Liver (tissue), 9 donors: Measurements from ENCODE around the gene FBF1. TPM values are rescaled to one million over a fixed set of nuclear protein-coding genes. Genes with fewer than 3 reads are reported as not detected.

Experiments used
- DNase-seq: peaks from one replicate; pipeline ENCODE4 v3.0.0-alpha.2; 2017; ENCODE audit warnings: low spot score
- H3K27ac ChIP-seq, 2 donors: one replicate each; pipeline ENCODE4 v1.7.0; 2013; ENCODE audit warnings: inconsistent platforms in 2 of 2, low read length in 2 of 2, control low read depth in 1 of 2, low read depth in 1 of 2, mild to moderate bottlenecking in 1 of 2
- H3K27me3 ChIP-seq, 4 donors: one replicate each; pipeline versions ENCODE4 v1.6.1 to v1.7.0; 2013; ENCODE audit warnings: low read length in 3 of 4, inconsistent platforms in 1 of 4, mild to moderate bottlenecking in 1 of 4, moderate library complexity in 1 of 4; ENCODE audit not compliant: control insufficient read depth in 4 of 4, insufficient read depth in 4 of 4
- H3K36me3 ChIP-seq, 4 donors: one replicate each; pipeline versions ENCODE4 v1.6.1 to v1.7.0; 2013; ENCODE audit warnings: low read length in 3 of 4, mild to moderate bottlenecking in 3 of 4, low read depth in 1 of 4, moderate library complexity in 1 of 4; ENCODE audit not compliant: control insufficient read depth in 4 of 4, insufficient read depth in 3 of 4
- H3K4me1 ChIP-seq, 4 donors: one replicate each; pipeline versions ENCODE4 v1.6.1 to v1.7.0; 2013; ENCODE audit warnings: low read length in 3 of 4, mild to moderate bottlenecking in 3 of 4, moderate library complexity in 1 of 4; ENCODE audit not compliant: control insufficient read depth in 4 of 4, insufficient read depth in 4 of 4
- H3K4me3 ChIP-seq, 3 donors: one replicate each; pipeline versions ENCODE4 v1.6.1 to v1.7.0; 2013; ENCODE audit warnings: low read length in 3 of 3, control low read depth in 1 of 3, low read depth in 1 of 3, mild to moderate bottlenecking in 1 of 3
- H3K9ac ChIP-seq, 2 donors: one replicate each; pipeline ENCODE4 v1.7.0; 2013; ENCODE audit warnings: low read length in 2 of 2, mild to moderate bottlenecking in 2 of 2, moderate library complexity in 2 of 2, control low read depth in 1 of 2, low read depth in 1 of 2
- H3K9me3 ChIP-seq, 4 donors: one replicate each; pipeline versions ENCODE4 v1.6.1 to v1.7.0; 2013; ENCODE audit warnings: low read length in 3 of 4; ENCODE audit not compliant: control insufficient read depth in 4 of 4
- CTCF ChIP-seq: fragments of 150-350 bp; IDR thresholded peaks from 2 replicates; pipeline ENCODE4 v1.5.1; 2017; ENCODE audit warnings: improper control_type of control experiment, low read depth, low read length; ENCODE audit not compliant: missing input control
- FOXA1 ChIP-seq: IDR thresholded peaks from 2 replicates; pipeline ENCODE4 v1.6.1; 2016; ENCODE audit warnings: antibody characterized with exemption
- FOXA2 ChIP-seq: IDR thresholded peaks from 2 replicates; pipeline ENCODE4 v1.6.1; 2016; ENCODE audit warnings: antibody characterized with exemption
- GABPA ChIP-seq, 2 donors: IDR thresholded peaks in 1 of 2; conservative IDR thresholded peaks in 1 of 2; 2 replicates each; pipeline ENCODE4 v1.6.1; 2016; ENCODE audit warnings: antibody characterized with exemption in 2 of 2, mild to moderate bottlenecking in 1 of 2, moderate library complexity in 1 of 2
- HNF4A ChIP-seq, 2 donors: conservative IDR thresholded peaks; 2 replicates each; pipeline ENCODE4 v1.6.1; 2016; ENCODE audit warnings: antibody characterized with exemption in 2 of 2, mild to moderate bottlenecking in 2 of 2
- HNF4G ChIP-seq: IDR thresholded peaks from 2 replicates; pipeline ENCODE4 v1.6.1; 2016; ENCODE audit warnings: antibody characterized with exemption
- MAX ChIP-seq: IDR thresholded peaks from 2 replicates; pipeline ENCODE4 v1.6.1; 2016; ENCODE audit warnings: antibody characterized with exemption
- NR2F2 ChIP-seq: IDR thresholded peaks from 2 replicates; pipeline ENCODE4 v1.6.1; 2016; ENCODE audit warnings: antibody characterized with exemption
- RAD21 ChIP-seq, 2 donors: IDR thresholded peaks; 2 replicates each; pipeline ENCODE4 v1.6.1; 2016; ENCODE audit warnings: antibody characterized with exemption in 2 of 2, mild to moderate bottlenecking in 2 of 2
- REST ChIP-seq: IDR thresholded peaks from 2 replicates; pipeline ENCODE4 v1.6.1; 2016; ENCODE audit warnings: antibody characterized with exemption, mild to moderate bottlenecking
- RXRA ChIP-seq, 2 donors: IDR thresholded peaks; 2 replicates each; pipeline ENCODE4 v1.6.1; 2017 to 2018; ENCODE audit warnings: antibody characterized with exemption in 2 of 2, mild to moderate bottlenecking in 1 of 2
- TAF1 ChIP-seq: conservative IDR thresholded peaks from 2 replicates; pipeline ENCODE4 v1.6.1; 2016; ENCODE audit warnings: antibody characterized with exemption, mild to moderate bottlenecking
- YY1 ChIP-seq: IDR thresholded peaks from 2 replicates; pipeline ENCODE4 v1.6.1; 2016; ENCODE audit warnings: antibody characterized with exemption, mild to moderate bottlenecking
- WGBS: extraction: QIAGEN DNeasy Blood & Tissue Kit; methylation state at CpG from one replicate; pipeline ENCODE4 v1.1.7; 2013; 5-methylcytosine and 5-hydroxymethylcytosine counted together
- polyA plus RNA-seq, 2 donors: library from polyadenylated mRNA; stranded (reverse) in 1 of 2; unstranded in 1 of 2; fragments of 200-250 nt in 1 of 2; fragments of >200 nt in 1 of 2; fragmentation: Nextera tagmentation in 1 of 2; extraction: Ambion mirVana in 1 of 2; gene quantifications; one replicate each; pipeline versions ENCODE4 v1.2.1 to v1.2.3, GENCODE V29; 2013 to 2015
- total RNA-seq, 2 donors: library from RNA; depleted of rRNA; stranded (reverse); fragments of >200 nt; gene quantifications; one replicate each; pipeline ENCODE4 v1.2.3, GENCODE V29; 2014
- donor health status: healthy.
- donor health status: healthy.
- donor health status: healthy.
- donor health status: healthy.
- donor health status: healthy.

The FBF1 gene
- total and polyA plus RNA-seq, 4 donors = 0.39 to 5.6 (median 1.7) TPM

- TF ChIP-seq REST = no peak
Observed at GRCh38 chr17:75917141-75917916, 23.5 kb downstream of the FBF1 start (continued).

GRCh38 chr17:75915268-75915667 lies 25.6 kb downstream of the FBF1 start:
- Histone ChIP-seq H3K27ac (no peak overlapping the region), H3K9me3 (no peaks in the 10 kb centered on the region), H3K27me3 (no peaks in the 10 kb centered on the region), H3K4me1 (no peaks in the 10 kb centered on the region), H3K4me3 (no peak overlapping the region), H3K36me3 (no peaks in the 10 kb centered on the region), H3K9ac (no peak overlapping the region)
- 96% methylated on average over 8 of the region's 8 CpGs for WGBS
- TF ChIP-seq HNF4A (conservative IDR thresholded peaks at IDR 0.05) (no peak), REST (no peak), MAX (no peak)
- DNase-seq = no peak

- no peak for DNase-seq
- no peak overlapping the region for H3K4me3 ChIP-seq
- no peak overlapping the region for H3K9ac ChIP-seq
- H3K4me1 ChIP-seq = no peaks in the 10 kb centered on the region
- H3K9me3 ChIP-seq = no peaks in the 10 kb centered on the region
- no peak overlapping the region for H3K27ac ChIP-seq
- 96% methylated on average over 34 of the region's 34 CpGs for WGBS
- H3K36me3 ChIP-seq = no peaks in the 10 kb centered on the region
- no peaks in the 10 kb centered on the region for H3K27me3 ChIP-seq
- TF ChIP-seq HNF4G (no peak), FOXA1 (no peak), YY1 (no peak), REST (no peak), RXRA (IDR thresholded peaks at IDR 0.05) (no peak), CTCF (no peak), GABPA (IDR thresholded peaks at IDR 0.05 in 1 of 2, conservative IDR thresholded peaks at IDR 0.05 in 1 of 2) (no peak), FOXA2 (no peak), RAD21 (IDR thresholded peaks at IDR 0.05) (no peak), TAF1 (no peak), NR2F2 (no peak), MAX (no peak)
Observed at GRCh38 chr17:75914643-75915267, 26.1 kb downstream of the FBF1 start.
